Caco-2 (cell line): Measurements from ENCODE around the gene UBE2E2. TPM values are rescaled to one million over a fixed set of nuclear protein-coding genes. Genes with fewer than 3 reads are reported as not detected.
A peak's percentile ranks its signal among the peaks of the same experiment; 100 is the strongest.

Experiments
- BruUV-seq: library from RNA; stranded (reverse); fragments of 400-500 nt; replicated peaks from 2 replicates; lab custom pipeline; 2021; lab: Mats Ljungman, UMichigan
- CTCF ChIA-PET: fragments of 300-600 bp; sonication (Branson Sonifier 250); formaldehyde crosslinking; loops from one replicate; lab custom pipeline; 2022; ENCODE audit warnings: antibody characterized with exemption; lab: Charles Lee
- POLR2A ChIA-PET: fragments of 300-600 bp; sonication (Branson Sonifier 250); formaldehyde crosslinking; loops from one replicate; lab custom pipeline; 2022; ENCODE audit warnings: antibody characterized with exemption; lab: Charles Lee
- DNase-seq, 2 experiments: peaks; one replicate each; pipeline versions ENCODE4 v3.0.0 to v3.0.0-alpha.2; 2020 to 2022
- H3K27me3 ChIP-seq: replicated peaks from 2 replicates; pipeline ENCODE4 v1.6.0; 2011; ENCODE audit warnings: low read length; ENCODE audit not compliant: control insufficient read depth, insufficient read depth
- H3K36me3 ChIP-seq: 2 replicates; pipeline ENCODE4 v1.5.1; 2011; ENCODE audit warnings: low read length; ENCODE audit not compliant: control insufficient read depth, insufficient read depth
- H3K4me1 ChIP-seq: fragments of 250-450 bp; sonication (Bioruptor Pico); 2 replicates; pipeline ENCODE4 v1.5.1; 2020; ENCODE audit warnings: mild to moderate bottlenecking
- H3K4me3 ChIP-seq: 2 replicates; pipeline ENCODE4 v1.5.1; 2011; ENCODE audit warnings: low read depth, mild to moderate bottlenecking, control low read depth, low read length
- H3K9me3 ChIP-seq: fragments of 250-450 bp; sonication (Bioruptor Pico); 2 replicates; pipeline ENCODE4 v1.5.1; 2020; ENCODE audit warnings: mild to moderate bottlenecking, moderate library complexity
- H3K27ac Mint-ChIP-seq: one replicate; pipeline ENCODE4 v1.8.0; 2022; ENCODE audit warnings: mixed read lengths; ENCODE audit not compliant: unreplicated experiment
- H3K27me3 Mint-ChIP-seq: one replicate; pipeline ENCODE4 v1.8.0; 2022; ENCODE audit warnings: mixed read lengths; ENCODE audit not compliant: insufficient read depth, unreplicated experiment
- H3K36me3 Mint-ChIP-seq: one replicate; pipeline ENCODE4 v1.8.0; 2022; ENCODE audit warnings: mild to moderate bottlenecking, mixed read lengths; ENCODE audit not compliant: insufficient read depth, unreplicated experiment
- H3K4me1 Mint-ChIP-seq: one replicate; pipeline ENCODE4 v1.8.0; 2022; ENCODE audit warnings: low read depth, mixed read lengths; ENCODE audit not compliant: unreplicated experiment
- H3K4me3 Mint-ChIP-seq: one replicate; pipeline ENCODE4 v1.8.0; 2022; ENCODE audit warnings: mild to moderate bottlenecking, moderate library complexity, mixed read lengths; ENCODE audit not compliant: unreplicated experiment
- H3K9me3 Mint-ChIP-seq: one replicate; pipeline ENCODE4 v1.8.0; 2022; ENCODE audit warnings: mixed read lengths; ENCODE audit not compliant: unreplicated experiment
- intact Hi-C: fragments of 100-400 bp; cut with micrococcal nuclease; formaldehyde crosslinking; loops from one replicate; pipeline ENCODE4 v1.10.0; 2022; ENCODE audit not compliant: unreplicated experiment
- total RNA-seq: library from RNA; stranded (reverse); gene quantifications from 2 replicates; pipeline ENCODE4 v1.2.3, GENCODE V29; 2022
- TF ChIP-seq, protein P1 (sequence below), 2 experiments: fragments of 200-600 bp in 1 of 2; IDR thresholded peaks; 1 replicate in 1 of 2; 2 replicates in 1 of 2; pipeline versions ENCODE4 v1.5.1 to v1.8.0; 2011 to 2022; ENCODE audit warnings: antibody characterized with exemption in 1 of 2, control low read depth in 1 of 2, inconsistent platforms in 1 of 2, low read depth in 1 of 2, low read length in 1 of 2, mild to moderate bottlenecking in 1 of 2, moderate library complexity in 1 of 2; ENCODE audit not compliant: insufficient read depth in 1 of 2, severe bottlenecking in 1 of 2, unreplicated experiment in 1 of 2

The UBE2E2 gene
- total RNA-seq, 1 experiment from 2014 or later: 83.8 TPM

DNA sequence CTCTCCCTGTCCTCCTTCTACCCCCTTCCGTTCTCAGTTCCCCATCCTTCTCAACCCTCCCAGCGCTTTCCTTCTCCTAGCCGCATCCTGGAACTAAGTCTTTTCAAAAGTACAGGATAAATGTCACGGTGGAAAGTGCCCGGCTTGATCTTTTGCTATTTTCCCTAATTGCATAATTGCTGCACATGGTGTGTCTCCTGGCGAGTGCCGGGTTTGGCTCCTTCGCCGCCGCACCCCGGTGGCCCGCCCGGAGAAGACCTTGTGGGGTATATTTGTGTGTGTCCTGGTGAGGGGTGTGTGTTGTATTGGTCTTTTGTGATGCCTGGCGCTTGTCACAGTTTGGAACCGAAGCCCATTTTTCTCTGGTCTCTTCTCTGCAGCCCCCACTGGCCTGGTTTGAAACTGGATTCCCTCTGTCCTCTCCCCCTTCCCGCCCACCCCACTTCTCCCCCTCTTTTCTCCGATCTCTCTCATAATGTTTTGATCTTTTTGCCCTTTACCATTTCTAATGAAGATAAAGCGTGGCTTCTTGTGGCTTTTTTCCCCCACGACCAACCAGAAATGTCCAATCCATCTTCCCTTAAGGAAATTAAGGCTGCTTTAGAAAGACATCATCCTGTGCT lies 692 bp downstream of the UBE2E2 start:
- intact Hi-C loops: loop anchor here (1.0 kb wide), 2 partner anchors 15 to 16 kb away; no protein-coding TSS in a partner anchor
- Mint-ChIP-seq H3K27me3 (no peaks in the 10 kb centered on the region), H3K36me3 (peaks cover 11% of the 10 kb centered on the region), H3K4me3 (peak overlapping the region; percentile 87), H3K4me1 (peaks cover 8% of the 10 kb centered on the region), H3K27ac (peak overlapping the region; percentile 78), H3K9me3 (no peaks in the 10 kb centered on the region)
- BruUV-seq: no TSS peak
- peak overlapping the region; percentile 92 for H3K4me3 ChIP-seq
- TF ChIP-seq, protein P1, sequence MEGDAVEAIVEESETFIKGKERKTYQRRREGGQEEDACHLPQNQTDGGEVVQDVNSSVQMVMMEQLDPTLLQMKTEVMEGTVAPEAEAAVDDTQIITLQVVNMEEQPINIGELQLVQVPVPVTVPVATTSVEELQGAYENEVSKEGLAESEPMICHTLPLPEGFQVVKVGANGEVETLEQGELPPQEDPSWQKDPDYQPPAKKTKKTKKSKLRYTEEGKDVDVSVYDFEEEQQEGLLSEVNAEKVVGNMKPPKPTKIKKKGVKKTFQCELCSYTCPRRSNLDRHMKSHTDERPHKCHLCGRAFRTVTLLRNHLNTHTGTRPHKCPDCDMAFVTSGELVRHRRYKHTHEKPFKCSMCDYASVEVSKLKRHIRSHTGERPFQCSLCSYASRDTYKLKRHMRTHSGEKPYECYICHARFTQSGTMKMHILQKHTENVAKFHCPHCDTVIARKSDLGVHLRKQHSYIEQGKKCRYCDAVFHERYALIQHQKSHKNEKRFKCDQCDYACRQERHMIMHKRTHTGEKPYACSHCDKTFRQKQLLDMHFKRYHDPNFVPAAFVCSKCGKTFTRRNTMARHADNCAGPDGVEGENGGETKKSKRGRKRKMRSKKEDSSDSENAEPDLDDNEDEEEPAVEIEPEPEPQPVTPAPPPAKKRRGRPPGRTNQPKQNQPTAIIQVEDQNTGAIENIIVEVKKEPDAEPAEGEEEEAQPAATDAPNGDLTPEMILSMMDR (IDR thresholded peaks at IDR 0.05; ENCODE audit: insufficient read depth in 1 of 2, low read depth in 1 of 2, low read length in 1 of 2, severe bottlenecking in 1 of 2, unreplicated experiment in 1 of 2): no peak
- DNase-seq: peak in 1 of 2 experiments; percentile 37
- POLR2A ChIA-PET: no interaction called here
- no peaks in the 10 kb centered on the region for H3K36me3 ChIP-seq
- CTCF ChIA-PET: no interaction called here
- peaks cover 15% of the 10 kb centered on the region for H3K4me1 ChIP-seq
- no peaks in the 10 kb centered on the region for H3K27me3 ChIP-seq
- H3K9me3 ChIP-seq: no peaks in the 10 kb centered on the region

GRCh38 chr3:23206366-23206765 lies 3.2 kb downstream of the UBE2E2 start:
- DNase-seq: no peak
- H3K4me1 Mint-ChIP-seq: peaks cover 12% of the 10 kb centered on the region
- TF ChIP-seq, protein P1 (IDR thresholded peaks at IDR 0.05; ENCODE audit: insufficient read depth in 1 of 2, low read depth in 1 of 2, low read length in 1 of 2, severe bottlenecking in 1 of 2, unreplicated experiment in 1 of 2): no peak
- no peaks in the 10 kb centered on the region for H3K9me3 ChIP-seq
- H3K27ac Mint-ChIP-seq: no peak overlapping the region
- no peaks in the 10 kb centered on the region for H3K36me3 ChIP-seq
- intact Hi-C loops: no loop called here
- H3K27me3 Mint-ChIP-seq: no peaks in the 10 kb centered on the region
- BruUV-seq: no TSS peak
- H3K4me3 Mint-ChIP-seq: no peak overlapping the region
- ChIA-PET POLR2A (interaction anchor here (0.6 kb wide), 1 partner anchor 592 kb away, joined by 3 read pairs; no protein-coding TSS in a partner anchor), CTCF (no interaction called here)
- H3K36me3 Mint-ChIP-seq: peaks cover 11% of the 10 kb centered on the region
- no peak overlapping the region for H3K4me3 ChIP-seq
- no peaks in the 10 kb centered on the region for H3K9me3 Mint-ChIP-seq
- H3K4me1 ChIP-seq: peaks cover 10% of the 10 kb centered on the region
- no peaks in the 10 kb centered on the region for H3K27me3 ChIP-seq

GRCh38 chr3:23209103-23209502 lies 6.0 kb downstream of the UBE2E2 start:
- Histone ChIP-seq H3K27me3 (no peaks in the 10 kb centered on the region), H3K4me1 (peaks cover 4% of the 10 kb centered on the region; the same call in 1 of the 2 replicates), H3K4me3 (no peak overlapping the region), H3K9me3 (no peaks in the 10 kb centered on the region), H3K36me3 (no peaks in the 10 kb centered on the region)
- CTCF ChIA-PET: no interaction called here
- intact Hi-C loops: no loop called here
- POLR2A ChIA-PET: no interaction called here
- H3K27me3 Mint-ChIP-seq: no peaks in the 10 kb centered on the region
- no peak overlapping the region for H3K4me3 Mint-ChIP-seq
- DNase-seq: no peak
- no peaks in the 10 kb centered on the region for H3K36me3 Mint-ChIP-seq
- no TSS peak for BruUV-seq
- no peak overlapping the region for H3K27ac Mint-ChIP-seq
- H3K4me1 Mint-ChIP-seq: peaks cover 8% of the 10 kb centered on the region
- TF ChIP-seq, protein P1 (IDR thresholded peaks at IDR 0.05; ENCODE audit: insufficient read depth in 1 of 2, low read depth in 1 of 2, low read length in 1 of 2, severe bottlenecking in 1 of 2, unreplicated experiment in 1 of 2): no peak
- H3K9me3 Mint-ChIP-seq: no peaks in the 10 kb centered on the region
